Upper lobe of left lung (tissue), 4 donors: ENCODE measurements around the gene GID8.

Experiments
- POLR2A ChIP-seq, 4 donors: fragments of 450-650 bp; IDR thresholded peaks; one replicate each; pipeline ENCODE4 v1.5.1; 2016 to 2017; ENCODE audit warnings: antibody characterized with exemption in 4 of 4, mild to moderate bottlenecking in 2 of 4
- TF ChIP-seq, protein P1 (sequence below), 6 experiments: fragments of 450-650 bp in 4 of 6; fragments of 200-600 bp in 2 of 6; sonication (generic) in 2 of 6; IDR thresholded peaks; one replicate each; pipeline ENCODE4 v1.5.1; 2016 to 2019; ENCODE audit warnings: antibody characterized with exemption in 6 of 6

DNA sequence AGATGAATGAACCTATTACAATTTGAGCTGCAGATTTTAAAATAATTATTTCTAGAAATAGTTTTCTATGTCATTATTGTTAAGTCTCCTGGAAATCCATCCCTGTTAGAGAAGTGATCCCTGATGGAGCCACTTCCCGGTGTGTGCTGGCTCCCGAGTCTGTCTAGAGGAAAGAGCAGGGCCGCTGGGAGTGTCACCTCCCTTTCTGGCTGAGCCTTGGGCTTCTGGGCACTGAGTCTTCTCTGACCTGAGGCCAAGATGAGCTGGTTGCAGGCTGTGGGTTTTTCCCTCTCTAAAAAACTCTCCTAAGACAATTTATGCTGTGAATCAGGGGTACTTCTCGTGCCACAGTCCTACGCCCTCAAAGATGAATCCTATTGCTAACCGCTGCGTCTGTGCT lies 47.5 kb upstream of the GID8 start:
- TF ChIP-seq, protein P1, sequence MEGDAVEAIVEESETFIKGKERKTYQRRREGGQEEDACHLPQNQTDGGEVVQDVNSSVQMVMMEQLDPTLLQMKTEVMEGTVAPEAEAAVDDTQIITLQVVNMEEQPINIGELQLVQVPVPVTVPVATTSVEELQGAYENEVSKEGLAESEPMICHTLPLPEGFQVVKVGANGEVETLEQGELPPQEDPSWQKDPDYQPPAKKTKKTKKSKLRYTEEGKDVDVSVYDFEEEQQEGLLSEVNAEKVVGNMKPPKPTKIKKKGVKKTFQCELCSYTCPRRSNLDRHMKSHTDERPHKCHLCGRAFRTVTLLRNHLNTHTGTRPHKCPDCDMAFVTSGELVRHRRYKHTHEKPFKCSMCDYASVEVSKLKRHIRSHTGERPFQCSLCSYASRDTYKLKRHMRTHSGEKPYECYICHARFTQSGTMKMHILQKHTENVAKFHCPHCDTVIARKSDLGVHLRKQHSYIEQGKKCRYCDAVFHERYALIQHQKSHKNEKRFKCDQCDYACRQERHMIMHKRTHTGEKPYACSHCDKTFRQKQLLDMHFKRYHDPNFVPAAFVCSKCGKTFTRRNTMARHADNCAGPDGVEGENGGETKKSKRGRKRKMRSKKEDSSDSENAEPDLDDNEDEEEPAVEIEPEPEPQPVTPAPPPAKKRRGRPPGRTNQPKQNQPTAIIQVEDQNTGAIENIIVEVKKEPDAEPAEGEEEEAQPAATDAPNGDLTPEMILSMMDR (IDR thresholded peaks at IDR 0.05): no peak
- no peak for TF ChIP-seq POLR2A (IDR thresholded peaks at IDR 0.05)
